ENCODE results near the gene TNNI3.
"Not testable (repeated sequence)": the region's sequence is repeated elsewhere in the genome, so short reads cannot be mapped to it uniquely, and the experiment has no call there.

TNNI3 gene

DNA sequence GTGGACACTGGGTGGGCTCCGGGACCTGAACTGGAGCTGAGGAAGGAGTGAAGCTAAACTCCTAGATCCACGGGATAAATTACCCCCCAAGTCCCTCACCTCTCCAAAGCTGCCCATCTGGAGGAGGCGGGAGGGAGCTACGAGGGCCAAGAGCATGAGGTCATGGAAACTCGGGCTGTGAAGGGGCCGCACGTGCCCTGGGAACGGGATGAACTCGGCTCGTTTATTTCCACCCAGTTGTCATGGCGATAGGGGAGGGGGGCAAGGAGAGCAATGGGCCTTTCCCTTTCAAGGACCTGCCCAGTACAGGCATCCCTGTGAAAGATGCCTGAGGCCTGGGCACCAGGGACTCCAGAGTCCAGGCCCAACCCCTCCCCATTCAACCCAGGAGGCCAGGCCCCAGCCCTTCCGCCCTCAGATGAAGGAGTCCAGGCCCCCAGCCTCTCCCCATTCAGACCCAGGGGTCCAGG, 43.9 kb downstream of the TNNI3 start:
- no peak for DNase-seq (ENCODE audit: low read depth in 2 of 2)

DNA sequence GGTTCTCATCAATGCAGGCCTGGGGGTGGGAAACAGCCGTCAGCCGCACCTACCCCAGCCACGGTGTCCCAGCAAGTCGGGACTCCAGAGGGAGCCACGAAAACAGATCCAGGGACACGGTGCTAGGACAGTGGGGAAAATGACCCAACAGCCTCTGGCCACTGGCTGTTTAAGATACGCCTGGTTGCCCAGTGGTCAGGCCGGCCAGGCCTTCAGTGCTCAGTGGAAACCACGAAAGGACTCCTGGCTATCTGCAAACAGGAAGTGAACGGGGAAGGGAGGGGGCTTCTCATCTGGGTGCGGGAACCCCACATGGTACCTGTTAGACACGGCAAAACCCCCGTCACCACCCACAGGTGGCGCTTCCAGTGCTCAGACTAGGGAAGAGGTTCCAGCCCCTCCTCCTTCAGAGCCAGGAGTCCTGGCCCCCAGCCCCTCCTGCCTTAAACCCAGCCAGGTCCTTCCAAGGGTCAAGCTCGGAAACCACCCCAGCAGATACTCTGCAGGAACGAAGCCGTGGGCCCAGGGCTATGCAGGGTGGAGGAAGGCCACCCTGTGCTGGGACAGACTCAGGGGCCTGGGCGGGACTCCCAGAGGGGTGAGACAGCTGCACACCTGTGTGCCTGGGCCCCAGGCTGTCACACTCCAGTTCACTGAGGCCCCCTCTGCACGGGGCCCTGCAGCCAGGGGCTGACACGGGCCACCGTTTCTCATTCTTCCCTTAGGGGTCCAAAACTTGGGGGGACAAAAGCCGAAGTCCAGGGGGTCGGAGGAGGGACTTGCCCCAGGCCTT, 44.6 kb downstream of the TNNI3 start:
- no peak for DNase-seq (ENCODE audit: low read depth in 2 of 2)

DNA sequence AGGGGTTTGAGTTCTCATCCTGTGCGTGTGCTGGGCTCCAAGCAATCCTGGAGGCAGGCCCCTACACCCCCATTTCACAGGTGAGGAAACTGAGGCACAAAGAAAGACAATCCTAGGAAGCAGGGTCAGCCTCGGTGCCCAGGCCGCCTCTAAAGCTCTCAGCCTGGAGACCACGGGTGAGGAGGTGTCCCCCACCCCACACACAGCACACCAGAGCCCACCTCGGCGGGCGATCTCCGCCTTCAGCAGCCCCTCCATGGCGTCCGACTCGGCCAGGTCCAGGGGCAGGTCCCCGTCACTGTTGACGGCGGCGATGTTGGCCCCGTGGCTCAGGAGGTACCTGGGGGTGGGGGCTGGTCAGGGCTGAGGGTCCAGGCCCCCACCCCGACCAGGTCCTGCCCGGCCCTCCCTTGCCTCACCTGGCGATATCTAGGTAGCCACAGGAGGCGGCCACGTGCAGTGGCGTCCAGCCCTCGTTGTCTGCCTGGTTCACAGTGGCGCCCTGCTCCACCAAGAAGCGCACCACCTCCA, 45.2 kb downstream of the TNNI3 start:
- DNase-seq (ENCODE audit: low read depth in 2 of 2), result no peak

DNA sequence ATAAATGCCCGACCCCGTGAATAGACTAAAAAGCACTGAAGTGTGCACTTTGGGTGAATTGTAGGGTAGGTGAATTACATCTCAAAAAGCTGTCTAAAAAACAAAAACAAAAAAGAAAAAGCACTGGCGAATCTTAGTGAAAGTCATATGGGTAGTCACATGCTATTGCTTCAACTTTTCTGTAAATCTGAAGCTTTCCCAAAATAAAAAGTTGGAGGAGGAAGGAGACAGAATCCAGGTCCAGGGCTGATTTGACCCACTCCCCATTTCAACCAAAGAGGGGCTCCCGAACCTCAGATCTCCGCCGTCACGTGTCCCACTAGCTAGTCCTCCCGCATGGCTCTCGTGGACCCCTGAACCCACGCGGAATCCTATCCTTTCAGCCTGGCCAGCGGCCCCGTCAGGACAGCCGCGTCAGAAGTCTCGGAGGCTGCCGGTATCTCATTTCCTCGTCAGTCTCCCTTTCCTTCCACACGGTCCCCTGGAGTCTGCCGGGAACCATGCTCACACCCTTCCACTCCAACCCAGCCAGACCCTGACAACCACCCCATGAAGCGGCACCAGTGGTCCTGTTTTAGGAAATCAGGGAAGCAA, 46.2 kb downstream of the TNNI3 start:
- no peak for DNase-seq (ENCODE audit: low read depth in 2 of 2)

DNA sequence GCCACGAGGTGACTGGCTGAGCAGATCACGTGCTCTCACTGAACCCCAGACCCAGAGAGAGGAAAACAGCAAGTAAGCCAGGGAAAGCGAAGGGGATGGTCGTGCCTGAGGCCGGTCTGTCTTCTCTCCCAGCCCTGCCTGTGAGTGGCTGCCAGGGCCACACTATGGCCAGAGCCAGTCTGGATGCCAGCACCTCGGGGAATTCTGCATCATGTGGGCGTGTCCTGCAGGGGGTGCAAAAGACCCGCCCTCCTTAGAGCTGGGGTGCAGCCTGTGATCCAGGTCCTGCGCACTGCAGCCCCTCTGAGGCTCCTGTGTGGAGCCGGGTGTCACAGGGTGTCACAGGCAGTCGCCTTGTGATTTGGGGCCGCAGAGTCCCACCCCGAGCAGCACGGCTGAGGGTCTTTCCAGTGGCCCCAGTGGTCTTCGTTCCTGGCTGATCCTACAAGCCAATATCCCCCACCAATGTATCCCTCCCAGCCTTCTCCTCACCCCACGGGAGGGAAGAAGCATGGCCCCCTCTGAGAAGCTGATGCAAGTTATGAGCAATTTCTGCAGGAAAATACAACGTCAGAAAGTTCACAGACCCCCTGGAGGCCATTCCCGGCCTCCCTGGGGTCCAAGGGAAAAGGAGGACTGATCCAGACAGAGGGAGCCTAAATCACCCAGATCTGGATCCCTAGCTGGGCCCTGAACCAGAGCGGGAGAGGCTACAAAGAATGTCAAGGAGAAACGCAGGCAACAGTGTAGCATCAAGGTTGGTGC, 47.8 kb downstream of the TNNI3 start:
- DNase-seq (ENCODE audit: low read depth in 2 of 2), result no peak

DNA sequence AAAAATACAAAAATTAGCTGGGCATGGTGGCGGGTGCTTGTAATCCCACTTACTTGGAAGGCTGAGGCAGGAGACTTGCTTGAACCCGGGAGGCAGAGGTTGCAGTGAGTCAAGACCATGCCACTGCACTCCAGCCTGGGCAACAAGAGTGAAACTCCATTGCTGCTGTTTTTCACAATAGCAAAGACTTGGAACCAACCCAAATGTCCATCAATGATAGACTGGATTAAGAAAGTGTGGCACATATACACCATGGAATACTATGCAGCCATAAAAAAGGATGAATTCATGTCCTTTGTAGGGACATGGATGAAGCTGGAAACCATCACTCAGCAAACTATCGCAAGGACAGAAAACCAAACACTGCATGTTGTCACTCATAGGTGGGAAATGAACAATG, 50.3 kb downstream of the TNNI3 start:
- DNase-seq (ENCODE audit: low read depth in 2 of 2), result not testable (repeated sequence)

DNA sequence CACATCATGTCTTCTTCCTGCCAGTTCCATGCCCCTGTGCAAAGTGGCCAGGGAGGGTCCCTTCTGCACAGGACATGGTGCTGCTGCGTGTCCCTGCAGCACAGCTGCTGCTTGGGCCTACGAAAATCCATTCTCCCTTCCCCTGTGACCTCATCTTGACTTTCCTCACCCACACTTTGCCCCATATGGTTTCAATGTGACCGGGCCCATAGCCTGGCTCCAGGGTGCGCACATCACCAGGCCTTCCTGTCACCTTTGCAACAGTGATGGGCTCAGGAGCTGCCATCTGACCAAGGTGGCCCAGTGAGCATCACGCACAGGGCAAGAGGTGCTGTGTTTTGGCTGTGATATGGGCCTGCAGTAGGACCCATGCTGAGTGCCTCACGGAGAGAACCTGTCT, 50.9 kb downstream of the TNNI3 start:
- no peak for DNase-seq (ENCODE audit: low read depth in 2 of 2)

DNA sequence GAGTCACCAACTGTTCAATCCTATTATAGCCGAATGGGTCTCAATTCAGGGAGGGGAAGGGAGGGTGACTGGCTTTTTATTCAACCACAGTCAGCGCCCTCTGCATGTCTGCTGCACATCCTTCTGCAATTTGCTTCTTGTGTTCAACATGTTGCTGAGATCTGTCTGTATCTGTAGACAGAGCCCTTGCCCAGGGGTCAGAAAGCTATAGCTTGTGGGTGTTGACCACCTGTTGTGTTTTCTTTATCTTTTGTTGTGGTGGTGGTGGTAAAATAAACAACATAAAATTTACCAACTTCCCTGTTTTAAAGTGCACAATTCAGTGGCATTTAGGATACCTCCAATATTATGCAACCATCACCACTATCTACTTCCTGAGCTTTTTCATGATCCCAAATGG, 52.3 kb downstream of the TNNI3 start:
- no peak for DNase-seq (ENCODE audit: low read depth in 2 of 2)

DNA sequence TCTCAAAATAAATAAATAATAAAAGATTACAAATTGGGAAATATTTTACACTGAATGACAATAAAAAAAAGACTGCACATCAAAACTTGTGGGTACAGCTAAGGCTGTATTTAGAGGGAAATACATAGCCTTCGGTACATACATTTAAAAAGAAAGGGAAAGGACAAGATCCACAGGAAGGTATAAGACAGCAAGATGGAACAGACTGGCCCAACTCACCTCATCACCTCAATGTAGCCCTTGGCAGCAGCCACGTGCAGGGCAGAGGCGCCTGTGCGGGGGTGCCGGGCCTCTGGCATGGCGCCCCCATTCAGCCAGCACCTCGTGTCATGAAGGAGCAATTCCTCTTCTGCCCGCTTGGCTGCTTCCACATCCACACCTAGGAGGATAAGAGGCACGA, 54.3 kb downstream of the TNNI3 start:
- no peak for DNase-seq (ENCODE audit: low read depth in 2 of 2)
